HepG2 (cell line): ENCODE results near the gene EGLN1. TPM values are rescaled to one million over a fixed set of nuclear protein-coding genes. Genes with fewer than 3 reads are reported as not detected.

Experiments used
- ATAC-seq: fragments of 200-7000 bp; cut with Tn5 transposase; 3 replicates; pipeline ENCODE4 v1.9.1; 2020; ENCODE audit warnings: mild to moderate bottlenecking, moderate library complexity
- BruUV-seq: library from RNA; stranded (reverse); fragments of 400-500 nt; replicated peaks from 2 replicates; lab custom pipeline; 2021; lab: Mats Ljungman, UMichigan
- CTCF ChIA-PET: fragments of 300-600 bp; formaldehyde crosslinking; extraction: SDS; loops from one replicate; lab custom pipeline; 2021; ENCODE audit warnings: low total read pairs, inconsistent platforms, low intra/inter-chr PET ratio; lab: Yijun Ruan, JAX
- POLR2A ChIA-PET: fragments of 350-600 bp; sonication (Branson Sonifier 250); formaldehyde crosslinking; loops from one replicate; lab custom pipeline; 2020; ENCODE audit warnings: antibody characterized with exemption, inconsistent platforms; lab: Yijun Ruan, JAX
- DNase-seq: peaks from one replicate; pipeline ENCODE4 v3.0.0-alpha.2; 2015; ENCODE audit warnings: low spot score
- FAIRE-seq: peaks from 3 replicates; lab custom pipeline; 2011; peaks lifted over from hg19 to GRCh38; lab: Jason Lieb, UNC
- H2AFZ ChIP-seq: one replicate; pipeline ENCODE4 v1.6.1; 2011; ENCODE audit warnings: low read length, inconsistent platforms
- H3K27ac ChIP-seq: fragments of 300-600 bp; 3 replicates; pipeline ENCODE4 v1.8.0; 2011; ENCODE audit warnings: mixed run types, mild to moderate bottlenecking, mixed read lengths, low read length, inconsistent platforms; ENCODE audit not compliant: insufficient read depth; ENCODE audit errors: extremely low read length
- H3K27me3 ChIP-seq, 2 experiments: fragments of 200-600 bp in 1 of 2; 2 replicates in 1 of 2; 3 replicates in 1 of 2; pipeline versions ENCODE4 v1.6.0 to v1.8.0; 2011; ENCODE audit warnings: low read length in 2 of 2, mild to moderate bottlenecking in 2 of 2, moderate library complexity in 2 of 2, inconsistent platforms in 1 of 2; ENCODE audit not compliant: insufficient read depth in 2 of 2, control insufficient read depth in 1 of 2
- H3K36me3 ChIP-seq, 2 experiments: fragments of 200-600 bp in 1 of 2; replicated peaks in 1 of 2; 2 replicates in 1 of 2; 3 replicates in 1 of 2; pipeline versions ENCODE4 v1.5.1 to v1.8.0; 2011; ENCODE audit warnings: low read length in 2 of 2, inconsistent platforms in 1 of 2; ENCODE audit not compliant: insufficient read depth in 2 of 2, control insufficient read depth in 1 of 2
- H3K4me1 ChIP-seq: 2 replicates; pipeline ENCODE4 v1.5.1; 2012; ENCODE audit warnings: low read length, inconsistent platforms; ENCODE audit not compliant: insufficient read depth
- H3K4me2 ChIP-seq: 2 replicates; pipeline ENCODE4 v1.6.0; 2011; ENCODE audit warnings: low read depth, low read length, inconsistent platforms
- H3K4me3 ChIP-seq, 3 experiments: fragments of 200-600 bp in 1 of 3; sonication (generic), shearing (Covaris generic) in 1 of 3; replicated peaks in 1 of 3; 2 replicates each; pipeline ENCODE4 v1.5.1; 2011 to 2016; ENCODE audit warnings: low read length in 3 of 3, inconsistent platforms in 2 of 3, low read depth in 2 of 3, mild to moderate bottlenecking in 2 of 3, control low read depth in 1 of 3, mixed read lengths in 1 of 3; ENCODE audit not compliant: insufficient read depth in 1 of 3
- H3K79me2 ChIP-seq: one replicate; pipeline ENCODE4 v1.6.1; 2011; ENCODE audit warnings: low read length, inconsistent platforms; ENCODE audit not compliant: insufficient read depth
- H3K9ac ChIP-seq: 2 replicates; pipeline ENCODE4 v1.6.0; 2011; ENCODE audit warnings: mild to moderate bottlenecking, low read depth, low read length, inconsistent platforms; ENCODE audit not compliant: insufficient read depth
- H3K9me3 ChIP-seq: 2 replicates; pipeline ENCODE4 v1.5.1; 2012; ENCODE audit warnings: mild to moderate bottlenecking, low read length
- H4K20me1 ChIP-seq: 2 replicates; pipeline ENCODE4 v1.6.0; 2011; ENCODE audit warnings: inconsistent platforms, mild to moderate bottlenecking, low read length, moderate library complexity; ENCODE audit not compliant: insufficient read depth
- KLF15 ChIP-seq: sonication (generic); formaldehyde crosslinking; IDR thresholded peaks from 2 replicates; pipeline ENCODE4 v1.8.1; 2023; ENCODE audit warnings: borderline replicate concordance, mild to moderate bottlenecking, inconsistent platforms, missing genetic modification reagents, mixed read lengths
- SIX1 ChIP-seq: sonication (generic); formaldehyde crosslinking; IDR thresholded peaks from 2 replicates; pipeline ENCODE4 v1.4.0; 2020; ENCODE audit warnings: missing genetic modification reagents, borderline replicate concordance
- ZKSCAN5 ChIP-seq: sonication (generic); formaldehyde crosslinking; IDR thresholded peaks from 2 replicates; pipeline ENCODE4 v1.5.1; 2020; ENCODE audit warnings: mild to moderate bottlenecking, missing genetic modification reagents
- ZNF563 ChIP-seq: sonication (generic); formaldehyde crosslinking; IDR thresholded peaks from 2 replicates; pipeline ENCODE4 v1.8.0; 2022; ENCODE audit warnings: mild to moderate bottlenecking, moderate library complexity, missing genetic modification reagents
- WGBS: methylation state at CpG from one replicate; pipeline ENCODE4 v1.1.6; 2017; ENCODE audit warnings: low lambda C conversion rate; 5-methylcytosine and 5-hydroxymethylcytosine counted together
- in situ Hi-C: cut with HindIII; loops from 2 replicates; pipeline ENCODE4 v1.10.0; 2017; ENCODE audit warnings: low pct_unique_long_range_greater_than_20kb; ENCODE audit not compliant: extremely low pct_ligation_motif_present
- intact Hi-C: fragments of 100-400 bp; cut with micrococcal nuclease; formaldehyde crosslinking; loops from one replicate; pipeline ENCODE4 v1.10.0; 2022; ENCODE audit not compliant: unreplicated experiment
- polyA plus RNA-seq, 8 experiments: library from polyadenylated mRNA; depleted of rRNA in 3 of 8; stranded (reverse) in 7 of 8; unstranded in 1 of 8; fragments of >200 nt; fragmentation: Illumina TruSeq in 4 of 8; extraction: Trizol in 4 of 8; gene quantifications; 2 replicates each; pipeline versions ENCODE4 v1.2.1 to v1.2.3, GENCODE V29; 2011 to 2016; ENCODE audit warnings: low read depth in 4 of 8, missing spikeins in 1 of 8, mixed read lengths in 1 of 8; ENCODE audit not compliant: insufficient read depth in 1 of 8
- total RNA-seq, 5 experiments: library from RNA; depleted of rRNA; stranded (reverse); fragments of >200 nt; fragmentation: Illumina TruSeq; extraction: Trizol; gene quantifications; 2 replicates each; pipeline ENCODE4 v1.2.3, GENCODE V29; 2016; ENCODE audit warnings: low read depth in 1 of 5
- TF ChIP-seq, protein P1 (sequence below): sonication (generic); formaldehyde crosslinking; IDR thresholded peaks from 2 replicates; pipeline ENCODE4 v1.5.1; 2020; ENCODE audit warnings: mild to moderate bottlenecking, moderate library complexity, missing genetic modification reagents
- TF ChIP-seq, protein P2 (sequence below): sonication (generic); formaldehyde crosslinking; IDR thresholded peaks from 2 replicates; pipeline ENCODE4; 2020; ENCODE audit warnings: missing genetic modification reagents, mild to moderate bottlenecking, borderline replicate concordance
- TF ChIP-seq, protein P3 (sequence below): sonication (generic); formaldehyde crosslinking; conservative IDR thresholded peaks from 2 replicates; pipeline ENCODE4 v1.5.0; 2020; ENCODE audit warnings: missing genetic modification reagents
- TF ChIP-seq, protein P4 (sequence below): sonication (generic); formaldehyde crosslinking; IDR thresholded peaks from 2 replicates; pipeline ENCODE4 v1.4.0; 2020; ENCODE audit warnings: missing genetic modification reagents, borderline replicate concordance
- TF ChIP-seq, protein P5 (sequence below): sonication (generic); formaldehyde crosslinking; IDR thresholded peaks from 2 replicates; pipeline ENCODE4 v1.5.0; 2020; ENCODE audit warnings: missing genetic modification reagents

Gene EGLN1
- total and polyA plus RNA-seq, 2 of the 13 experiments (the other 11 are each of a cell fraction or from before 2014, with no cell fraction given): 34.4 to 44.1 TPM

DNA sequence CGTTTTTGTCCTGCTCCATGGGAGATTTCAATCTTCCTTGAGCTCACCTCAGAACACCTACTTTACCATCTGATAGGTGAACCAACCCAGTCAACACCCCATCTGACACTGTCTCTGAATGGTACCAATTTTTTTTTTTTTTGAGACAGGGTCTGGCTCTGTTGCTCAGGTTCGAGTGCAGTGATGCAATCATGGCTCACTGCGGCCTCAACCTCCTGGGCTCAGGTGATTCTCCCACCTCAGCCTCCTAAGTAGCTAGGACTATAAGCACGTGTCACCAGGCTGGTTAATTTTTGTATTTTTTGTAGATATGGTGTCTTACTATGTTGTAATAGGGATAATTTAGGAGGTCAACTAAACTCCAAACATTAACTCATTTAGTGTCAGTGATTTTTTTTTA, 47.7 kb downstream of the EGLN1 start:
- Histone ChIP-seq H3K36me3 (peaks cover 12 to 39% of the 10 kb centered on the region in 2 experiments), H3K4me3 (no peak overlapping the region), H3K79me2 (peaks cover 79% of the 10 kb centered on the region), H3K27ac (no peak overlapping the region), H3K4me1 (0 out of 2 replicates have a peak, but pooled peaks cover 8% of the 10 kb centered on the region), H3K9me3 (no peaks in the 10 kb centered on the region), H4K20me1 (peaks cover 47% of the 10 kb centered on the region), H3K27me3 (no peaks in the 10 kb centered on the region; a peak in 1 of 5 replicates), H3K9ac (no peak overlapping the region), H3K4me2 (no peak overlapping the region), H2AFZ (no peak overlapping the region)
- intact Hi-C loops (no loop called here), in situ Hi-C loops (no loop called here)
- 91% methylated on average over 4 of the region's 4 CpGs for WGBS
- BruUV-seq: no TSS peak
- ATAC-seq (no peak), FAIRE-seq (no peak), DNase-seq (no peak)
- TF ChIP-seq, protein P1, sequence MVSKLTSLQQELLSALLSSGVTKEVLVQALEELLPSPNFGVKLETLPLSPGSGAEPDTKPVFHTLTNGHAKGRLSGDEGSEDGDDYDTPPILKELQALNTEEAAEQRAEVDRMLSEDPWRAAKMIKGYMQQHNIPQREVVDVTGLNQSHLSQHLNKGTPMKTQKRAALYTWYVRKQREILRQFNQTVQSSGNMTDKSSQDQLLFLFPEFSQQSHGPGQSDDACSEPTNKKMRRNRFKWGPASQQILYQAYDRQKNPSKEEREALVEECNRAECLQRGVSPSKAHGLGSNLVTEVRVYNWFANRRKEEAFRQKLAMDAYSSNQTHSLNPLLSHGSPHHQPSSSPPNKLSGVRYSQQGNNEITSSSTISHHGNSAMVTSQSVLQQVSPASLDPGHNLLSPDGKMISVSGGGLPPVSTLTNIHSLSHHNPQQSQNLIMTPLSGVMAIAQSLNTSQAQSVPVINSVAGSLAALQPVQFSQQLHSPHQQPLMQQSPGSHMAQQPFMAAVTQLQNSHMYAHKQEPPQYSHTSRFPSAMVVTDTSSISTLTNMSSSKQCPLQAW (CRISPR knock-in tag): no peak
- no peak for TF ChIP-seq KLF15
- ChIA-PET CTCF (no interaction called here), POLR2A (no interaction called here)

DNA sequence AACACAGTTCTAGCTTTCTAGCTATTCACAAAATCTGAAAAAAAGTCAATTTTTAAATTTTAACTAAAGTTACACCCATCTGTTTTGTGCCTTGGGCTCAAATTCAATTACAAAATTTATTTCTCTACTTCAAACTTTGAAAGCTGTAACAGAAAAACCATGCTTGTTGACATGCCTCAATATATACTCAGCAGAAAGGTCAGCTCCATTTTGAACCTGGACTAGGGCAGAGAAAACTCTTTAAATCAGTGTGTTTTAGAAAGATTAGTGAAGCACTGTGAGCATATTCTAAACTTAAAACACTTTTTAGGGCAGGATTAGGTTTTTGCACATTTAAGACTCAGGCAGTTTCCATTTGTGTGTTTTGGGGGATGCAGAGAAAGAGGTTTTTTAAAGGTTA, 49.6 kb downstream of the EGLN1 start:
- peaks cover 62% of the 10 kb centered on the region for H3K79me2 ChIP-seq
- H3K27me3 ChIP-seq: no peaks in the 10 kb centered on the region; a peak in 1 of 5 replicates
- H3K4me1 ChIP-seq: 0 out of 2 replicates have a peak, but pooled peaks cover 7% of the 10 kb centered on the region
- intact Hi-C loops: no loop called here
- no peak overlapping the region for H2AFZ ChIP-seq
- H3K9ac ChIP-seq: no peak overlapping the region
- TF ChIP-seq, protein P2, sequence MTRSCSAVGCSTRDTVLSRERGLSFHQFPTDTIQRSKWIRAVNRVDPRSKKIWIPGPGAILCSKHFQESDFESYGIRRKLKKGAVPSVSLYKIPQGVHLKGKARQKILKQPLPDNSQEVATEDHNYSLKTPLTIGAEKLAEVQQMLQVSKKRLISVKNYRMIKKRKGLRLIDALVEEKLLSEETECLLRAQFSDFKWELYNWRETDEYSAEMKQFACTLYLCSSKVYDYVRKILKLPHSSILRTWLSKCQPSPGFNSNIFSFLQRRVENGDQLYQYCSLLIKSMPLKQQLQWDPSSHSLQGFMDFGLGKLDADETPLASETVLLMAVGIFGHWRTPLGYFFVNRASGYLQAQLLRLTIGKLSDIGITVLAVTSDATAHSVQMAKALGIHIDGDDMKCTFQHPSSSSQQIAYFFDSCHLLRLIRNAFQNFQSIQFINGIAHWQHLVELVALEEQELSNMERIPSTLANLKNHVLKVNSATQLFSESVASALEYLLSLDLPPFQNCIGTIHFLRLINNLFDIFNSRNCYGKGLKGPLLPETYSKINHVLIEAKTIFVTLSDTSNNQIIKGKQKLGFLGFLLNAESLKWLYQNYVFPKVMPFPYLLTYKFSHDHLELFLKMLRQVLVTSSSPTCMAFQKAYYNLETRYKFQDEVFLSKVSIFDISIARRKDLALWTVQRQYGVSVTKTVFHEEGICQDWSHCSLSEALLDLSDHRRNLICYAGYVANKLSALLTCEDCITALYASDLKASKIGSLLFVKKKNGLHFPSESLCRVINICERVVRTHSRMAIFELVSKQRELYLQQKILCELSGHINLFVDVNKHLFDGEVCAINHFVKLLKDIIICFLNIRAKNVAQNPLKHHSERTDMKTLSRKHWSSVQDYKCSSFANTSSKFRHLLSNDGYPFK (CRISPR knock-in tag): no peak
- no peak for TF ChIP-seq SIX1 (CRISPR knock-in tag)
- TF ChIP-seq, protein P3, sequence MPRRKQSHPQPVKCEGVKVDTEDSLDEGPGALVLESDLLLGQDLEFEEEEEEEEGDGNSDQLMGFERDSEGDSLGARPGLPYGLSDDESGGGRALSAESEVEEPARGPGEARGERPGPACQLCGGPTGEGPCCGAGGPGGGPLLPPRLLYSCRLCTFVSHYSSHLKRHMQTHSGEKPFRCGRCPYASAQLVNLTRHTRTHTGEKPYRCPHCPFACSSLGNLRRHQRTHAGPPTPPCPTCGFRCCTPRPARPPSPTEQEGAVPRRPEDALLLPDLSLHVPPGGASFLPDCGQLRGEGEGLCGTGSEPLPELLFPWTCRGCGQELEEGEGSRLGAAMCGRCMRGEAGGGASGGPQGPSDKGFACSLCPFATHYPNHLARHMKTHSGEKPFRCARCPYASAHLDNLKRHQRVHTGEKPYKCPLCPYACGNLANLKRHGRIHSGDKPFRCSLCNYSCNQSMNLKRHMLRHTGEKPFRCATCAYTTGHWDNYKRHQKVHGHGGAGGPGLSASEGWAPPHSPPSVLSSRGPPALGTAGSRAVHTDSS (CRISPR knock-in tag): no peak
- TF ChIP-seq, protein P4, sequence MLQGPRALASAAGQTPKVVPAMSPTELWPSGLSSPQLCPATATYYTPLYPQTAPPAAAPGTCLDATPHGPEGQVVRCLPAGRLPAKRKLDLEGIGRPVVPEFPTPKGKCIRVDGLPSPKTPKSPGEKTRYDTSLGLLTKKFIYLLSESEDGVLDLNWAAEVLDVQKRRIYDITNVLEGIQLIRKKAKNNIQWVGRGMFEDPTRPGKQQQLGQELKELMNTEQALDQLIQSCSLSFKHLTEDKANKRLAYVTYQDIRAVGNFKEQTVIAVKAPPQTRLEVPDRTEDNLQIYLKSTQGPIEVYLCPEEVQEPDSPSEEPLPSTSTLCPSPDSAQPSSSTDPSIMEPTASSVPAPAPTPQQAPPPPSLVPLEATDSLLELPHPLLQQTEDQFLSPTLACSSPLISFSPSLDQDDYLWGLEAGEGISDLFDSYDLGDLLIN: no peak
- TF ChIP-seq ZKSCAN5: no peak
- TF ChIP-seq, protein P5, sequence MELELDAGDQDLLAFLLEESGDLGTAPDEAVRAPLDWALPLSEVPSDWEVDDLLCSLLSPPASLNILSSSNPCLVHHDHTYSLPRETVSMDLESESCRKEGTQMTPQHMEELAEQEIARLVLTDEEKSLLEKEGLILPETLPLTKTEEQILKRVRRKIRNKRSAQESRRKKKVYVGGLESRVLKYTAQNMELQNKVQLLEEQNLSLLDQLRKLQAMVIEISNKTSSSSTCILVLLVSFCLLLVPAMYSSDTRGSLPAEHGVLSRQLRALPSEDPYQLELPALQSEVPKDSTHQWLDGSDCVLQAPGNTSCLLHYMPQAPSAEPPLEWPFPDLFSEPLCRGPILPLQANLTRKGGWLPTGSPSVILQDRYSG: no peak
- no peak for TF ChIP-seq ZNF563 (CRISPR knock-in tag)
- TF ChIP-seq, all 625 proteins: peak for 0
- no peak overlapping the region for H3K4me2 ChIP-seq
- no TSS peak for BruUV-seq
- ATAC-seq (no peak), FAIRE-seq (no peak), DNase-seq (no peak)
- H3K4me3 ChIP-seq: no peak overlapping the region
- H3K9me3 ChIP-seq: no peaks in the 10 kb centered on the region
- in situ Hi-C loops: no loop called here
- peaks cover 38% of the 10 kb centered on the region for H4K20me1 ChIP-seq
- peaks cover 16 to 56% of the 10 kb centered on the region in 2 experiments for H3K36me3 ChIP-seq
- POLR2A ChIA-PET: no interaction called here
- no peak overlapping the region for H3K27ac ChIP-seq
- CTCF ChIA-PET: no interaction called here
